Fibroblast of lung (primary cell): ENCODE measurements around the gene EPHB3. TPM values are rescaled to one million over a fixed set of nuclear protein-coding genes. Genes with fewer than 3 reads are reported as not detected.

Experiments
- DNase-seq, 2 donors: peaks; one replicate each; pipeline versions ENCODE4 v3.0.0 to v3.0.0-alpha.2; 2010; ENCODE audit warnings: low read depth in 2 of 2
- H2AFZ ChIP-seq: 2 replicates; pipeline ENCODE4 v1.5.1; 2012; ENCODE audit warnings: low read length, control low read depth, inconsistent platforms
- H3K27ac ChIP-seq: 2 replicates; pipeline ENCODE4 v1.5.1; 2011; ENCODE audit warnings: low read length, control low read depth; ENCODE audit not compliant: insufficient read depth
- H3K27me3 ChIP-seq: 2 replicates; pipeline ENCODE4 v1.5.1; 2011; ENCODE audit warnings: mild to moderate bottlenecking, low read length; ENCODE audit not compliant: control insufficient read depth, insufficient read depth
- H3K36me3 ChIP-seq: 2 replicates; pipeline ENCODE4 v1.5.1; 2011; ENCODE audit warnings: low read length; ENCODE audit not compliant: control insufficient read depth, insufficient read depth
- H3K4me1 ChIP-seq: 2 replicates; pipeline ENCODE4 v1.5.1; 2011; ENCODE audit warnings: low read length; ENCODE audit not compliant: control insufficient read depth, insufficient read depth; ENCODE audit errors: extremely low read depth
- H3K4me2 ChIP-seq: 2 replicates; pipeline ENCODE4 v1.5.1; 2011; ENCODE audit warnings: low read length, control low read depth; ENCODE audit not compliant: insufficient read depth; ENCODE audit errors: extremely low read depth
- H3K4me3 ChIP-seq, 4 experiments: fragments of 200-600 bp in 1 of 4; sonication (generic) in 1 of 4; replicated peaks in 1 of 4; 2 replicates each; pipeline ENCODE4 v1.5.1; 2011 to 2016; ENCODE audit warnings: low read length in 4 of 4, low read depth in 3 of 4, mild to moderate bottlenecking in 3 of 4, control low read depth in 2 of 4, inconsistent platforms in 1 of 4, mixed read lengths in 1 of 4; ENCODE audit not compliant: insufficient read depth in 1 of 4; ENCODE audit errors: control extremely low read depth in 1 of 4
- H3K79me2 ChIP-seq: 2 replicates; pipeline ENCODE4 v1.5.1; 2012; ENCODE audit warnings: mild to moderate bottlenecking, low read length, inconsistent platforms; ENCODE audit not compliant: control insufficient read depth, insufficient read depth
- H3K9ac ChIP-seq: 2 replicates; pipeline ENCODE4 v1.5.1; 2011; ENCODE audit warnings: mild to moderate bottlenecking, low read length, control low read depth; ENCODE audit not compliant: insufficient read depth
- H3K9me3 ChIP-seq: 2 replicates; pipeline ENCODE4 v1.5.1; 2012; ENCODE audit warnings: low read depth, low read length; ENCODE audit not compliant: control insufficient read depth, insufficient read depth
- H4K20me1 ChIP-seq: 2 replicates; pipeline ENCODE4 v1.5.1; 2011; ENCODE audit warnings: low read length; ENCODE audit not compliant: control insufficient read depth, insufficient read depth; ENCODE audit errors: extremely low read depth
- EZH2 ChIP-seq: IDR thresholded peaks from 2 replicates; pipeline ENCODE4 v1.5.1; 2012; ENCODE audit warnings: low read length, control low read depth, mild to moderate bottlenecking; ENCODE audit errors: missing control alignments
- polyA plus RNA-seq, 2 donors: library from polyadenylated mRNA; depleted of rRNA in 1 of 2; stranded (reverse) in 1 of 2; unstranded in 1 of 2; fragments of >200 nt; gene quantifications; 2 replicates each; pipeline ENCODE4 v1.2.1, GENCODE V29; 2011 to 2012; ENCODE audit warnings: missing spikeins in 1 of 2
- total RNA-seq: library from RNA; depleted of rRNA; stranded (reverse); fragments of >200 nt; gene quantifications from 2 replicates; pipeline ENCODE4 v1.2.1, GENCODE V29; 2014
- TF ChIP-seq, protein P1 (sequence below), 2 donors: IDR thresholded peaks in 1 of 2; conservative IDR thresholded peaks in 1 of 2; 1 replicate in 1 of 2; 2 replicates in 1 of 2; pipeline ENCODE4 v1.5.1; 2011 to 2012; ENCODE audit warnings: low read length in 2 of 2, control low read depth in 1 of 2, inconsistent platforms in 1 of 2, low read depth in 1 of 2, mild to moderate bottlenecking in 1 of 2

Gene EPHB3
- total and polyA plus RNA-seq, 2 donors (not counting 1 experiment from before 2014, with no cell fraction given): 1.6 to 7.6 TPM

DNA sequence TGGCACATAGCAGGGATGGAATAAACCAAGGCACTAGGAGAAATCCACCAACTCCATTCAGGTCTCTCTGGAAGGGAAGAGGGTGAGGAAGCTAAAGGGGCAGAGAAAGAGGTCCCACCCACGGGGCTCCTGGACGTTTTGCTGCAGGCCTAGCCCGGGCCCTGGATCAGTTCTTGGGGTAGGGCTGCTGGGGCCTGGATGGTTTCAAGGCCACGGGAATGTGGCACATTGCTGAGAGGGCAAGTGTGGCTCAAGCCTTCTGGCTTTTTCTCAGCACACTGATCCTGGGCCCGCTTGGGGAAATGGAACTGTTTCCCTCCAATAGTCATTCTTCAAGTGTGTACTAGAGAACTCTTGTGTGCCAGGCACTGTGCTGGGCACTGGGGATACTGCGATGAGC lies 24.0 kb downstream of the EPHB3 start:
- H3K27me3 ChIP-seq: peaks cover 3% of the 10 kb centered on the region
- TF ChIP-seq, protein P1, sequence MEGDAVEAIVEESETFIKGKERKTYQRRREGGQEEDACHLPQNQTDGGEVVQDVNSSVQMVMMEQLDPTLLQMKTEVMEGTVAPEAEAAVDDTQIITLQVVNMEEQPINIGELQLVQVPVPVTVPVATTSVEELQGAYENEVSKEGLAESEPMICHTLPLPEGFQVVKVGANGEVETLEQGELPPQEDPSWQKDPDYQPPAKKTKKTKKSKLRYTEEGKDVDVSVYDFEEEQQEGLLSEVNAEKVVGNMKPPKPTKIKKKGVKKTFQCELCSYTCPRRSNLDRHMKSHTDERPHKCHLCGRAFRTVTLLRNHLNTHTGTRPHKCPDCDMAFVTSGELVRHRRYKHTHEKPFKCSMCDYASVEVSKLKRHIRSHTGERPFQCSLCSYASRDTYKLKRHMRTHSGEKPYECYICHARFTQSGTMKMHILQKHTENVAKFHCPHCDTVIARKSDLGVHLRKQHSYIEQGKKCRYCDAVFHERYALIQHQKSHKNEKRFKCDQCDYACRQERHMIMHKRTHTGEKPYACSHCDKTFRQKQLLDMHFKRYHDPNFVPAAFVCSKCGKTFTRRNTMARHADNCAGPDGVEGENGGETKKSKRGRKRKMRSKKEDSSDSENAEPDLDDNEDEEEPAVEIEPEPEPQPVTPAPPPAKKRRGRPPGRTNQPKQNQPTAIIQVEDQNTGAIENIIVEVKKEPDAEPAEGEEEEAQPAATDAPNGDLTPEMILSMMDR (conservative IDR thresholded peaks at IDR 0.05 in 1 of 2, IDR thresholded peaks at IDR 0.05 in 1 of 2; ENCODE audit: low read depth in 1 of 2, low read length in 2 of 2): no peak
- no peak for TF ChIP-seq EZH2
- no peaks in the 10 kb centered on the region for H3K79me2 ChIP-seq
- peaks cover 8% of the 10 kb centered on the region for H3K4me1 ChIP-seq
- H3K4me3 ChIP-seq: no peak overlapping the region
- no peak overlapping the region for H3K4me2 ChIP-seq
- H3K27ac ChIP-seq: no peak overlapping the region
- H3K9ac ChIP-seq: no peak overlapping the region
- no peak overlapping the region for H2AFZ ChIP-seq
- H3K36me3 ChIP-seq: peaks cover 2% of the 10 kb centered on the region
- no peak for DNase-seq
- no peaks in the 10 kb centered on the region for H3K9me3 ChIP-seq
- H4K20me1 ChIP-seq: no peaks in the 10 kb centered on the region

DNA sequence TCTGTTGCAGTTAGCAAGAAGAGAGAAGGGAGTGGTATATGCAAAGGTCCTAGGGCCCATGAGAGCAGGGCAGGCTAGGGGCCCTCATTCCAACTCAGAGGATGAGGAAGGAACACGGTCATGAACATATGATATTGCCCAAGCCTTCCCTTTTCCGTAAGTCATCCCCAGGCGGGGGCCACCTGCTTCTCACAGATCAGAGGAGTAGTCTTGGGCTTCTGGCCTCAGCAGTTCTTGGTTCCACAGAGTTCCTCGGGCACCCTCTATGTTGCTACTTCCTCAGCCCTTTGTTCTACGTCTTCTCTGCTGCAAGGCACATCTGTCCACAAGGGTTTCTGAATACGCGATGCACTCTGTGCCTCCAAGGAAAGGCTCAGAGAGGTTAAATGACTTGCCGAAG lies 25.3 kb downstream of the EPHB3 start:
- Histone ChIP-seq H3K9me3 (no peaks in the 10 kb centered on the region), H3K4me1 (peaks cover 8% of the 10 kb centered on the region), H2AFZ (no peak overlapping the region), H4K20me1 (no peaks in the 10 kb centered on the region), H3K4me2 (no peak overlapping the region), H3K79me2 (no peaks in the 10 kb centered on the region), H3K9ac (no peak overlapping the region), H3K27me3 (peaks cover 3% of the 10 kb centered on the region), H3K4me3 (no peak overlapping the region), H3K36me3 (no peaks in the 10 kb centered on the region), H3K27ac (no peak overlapping the region)
- DNase-seq: no peak
- TF ChIP-seq, protein P1 (conservative IDR thresholded peaks at IDR 0.05 in 1 of 2, IDR thresholded peaks at IDR 0.05 in 1 of 2; ENCODE audit: low read depth in 1 of 2, low read length in 2 of 2): no peak
- no peak for TF ChIP-seq EZH2

DNA sequence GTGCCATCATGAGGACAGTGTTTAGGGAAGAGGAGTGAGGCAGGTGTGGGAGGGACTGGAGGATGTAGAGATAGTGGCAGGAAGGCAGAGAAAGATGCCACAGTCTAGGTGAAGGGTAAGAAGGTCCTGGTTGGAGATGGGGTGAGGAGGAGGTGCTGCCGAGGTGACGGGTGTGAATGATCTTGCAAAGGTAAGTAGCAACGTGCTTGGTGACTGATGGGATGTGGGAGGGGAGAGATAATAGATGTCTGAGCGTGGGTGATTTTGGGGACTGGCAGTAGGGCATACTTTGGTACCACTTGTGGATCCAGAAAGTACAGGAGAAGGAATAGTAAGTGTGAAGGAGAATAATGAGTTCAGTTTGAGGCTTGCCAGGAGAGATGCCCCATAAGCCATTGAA lies 27.2 kb downstream of the EPHB3 start:
- Histone ChIP-seq H3K79me2 (no peaks in the 10 kb centered on the region), H4K20me1 (no peaks in the 10 kb centered on the region), H3K27me3 (peaks cover 3% of the 10 kb centered on the region), H3K4me2 (no peak overlapping the region), H3K4me3 (no peak overlapping the region), H3K9me3 (no peaks in the 10 kb centered on the region), H3K36me3 (no peaks in the 10 kb centered on the region), H2AFZ (no peak overlapping the region), H3K27ac (no peak overlapping the region), H3K9ac (no peak overlapping the region), H3K4me1 (peaks cover 4% of the 10 kb centered on the region)
- no peak for TF ChIP-seq EZH2
- TF ChIP-seq, protein P1 (conservative IDR thresholded peaks at IDR 0.05 in 1 of 2, IDR thresholded peaks at IDR 0.05 in 1 of 2; ENCODE audit: low read depth in 1 of 2, low read length in 2 of 2): no peak
- no peak for DNase-seq
